Vagina (tissue), 2 donors: Measurements from ENCODE around the gene FLVCR1.

Experiments used
- CTCF ChIP-seq, 3 experiments: fragments of 450-650 bp in 2 of 3; fragments of 200-600 bp in 1 of 3; sonication (generic) in 1 of 3; IDR thresholded peaks; one replicate each; pipeline ENCODE4 v1.5.1; 2017 to 2019; ENCODE audit warnings: antibody characterized with exemption in 3 of 3, mild to moderate bottlenecking in 2 of 3, moderate library complexity in 2 of 3
- POLR2A ChIP-seq, 2 donors: fragments of 450-650 bp; IDR thresholded peaks; one replicate each; pipeline ENCODE4 v1.6.1; 2017; ENCODE audit warnings: antibody characterized with exemption in 2 of 2, mild to moderate bottlenecking in 2 of 2, moderate library complexity in 2 of 2
- POLR2AphosphoS5 ChIP-seq, 2 donors: sonication (generic); formaldehyde crosslinking; IDR thresholded peaks; one replicate each; pipeline ENCODE4 v1.9.0; 2017; ENCODE audit warnings: antibody characterized with exemption in 2 of 2, mild to moderate bottlenecking in 2 of 2, low read depth in 1 of 2; ENCODE audit not compliant: insufficient read depth in 1 of 2

- no peak for TF ChIP-seq POLR2A (IDR thresholded peaks at IDR 0.05)
- no peak for TF ChIP-seq CTCF (IDR thresholded peaks at IDR 0.05)
- TF ChIP-seq POLR2AphosphoS5 (IDR thresholded peaks at IDR 0.05; ENCODE audit: insufficient read depth in 1 of 2, low read depth in 1 of 2), result no peak
These were observed 68.3 kb downstream of the FLVCR1 start for GRCh38 chr1:212926372-212926771.
